Neural cell (in vitro differentiated cells): ENCODE data around the gene ACACA. TPM values are rescaled to one million over a fixed set of nuclear protein-coding genes. Genes with fewer than 3 reads are reported as not detected.

Source experiments
- H2AFZ ChIP-seq: fragments of 200-600, 300-800 bp; sonication (generic), shearing (Covaris generic); 2 replicates; pipeline ENCODE4 v1.6.0; 2014; ENCODE audit warnings: low read depth, mild to moderate bottlenecking, antibody characterized with exemption, low read length, moderate library complexity
- H3F3A ChIP-seq: fragments of 200-600 bp; shearing (Covaris generic); 2 replicates; pipeline ENCODE4 v1.6.1; 2016; ENCODE audit warnings: mild to moderate bottlenecking, moderate library complexity, mixed read lengths, antibody characterized with exemption, low read length; ENCODE audit not compliant: insufficient read depth, poor library complexity, severe bottlenecking
- H3K27ac ChIP-seq: fragments of 200-600, 300-800 bp; sonication (generic), shearing (Covaris generic); 2 replicates; pipeline ENCODE4 v1.5.1; 2014; ENCODE audit warnings: mild to moderate bottlenecking, low read length, moderate library complexity
- H3K27me3 ChIP-seq: fragments of 300-800, 200-600 bp; sonication (generic), shearing (Covaris generic); 2 replicates; pipeline ENCODE4 v1.6.0; 2014; ENCODE audit warnings: mild to moderate bottlenecking, low read depth, low read length, moderate library complexity; ENCODE audit not compliant: insufficient read depth
- H3K36me3 ChIP-seq: fragments of 300-800, 200-600 bp; sonication (generic), shearing (Covaris generic); 2 replicates; pipeline ENCODE4 v1.5.1; 2014; ENCODE audit warnings: mild to moderate bottlenecking, antibody characterized with exemption, low read length, moderate library complexity; ENCODE audit not compliant: insufficient read depth
- H3K4me2 ChIP-seq: fragments of 300-800, 200-600 bp; sonication (generic), shearing (Covaris generic); 2 replicates; pipeline ENCODE4 v1.6.0; 2014; ENCODE audit warnings: mild to moderate bottlenecking, low read length
- H3K4me3 ChIP-seq: fragments of 300-800, 200-600 bp; sonication (generic), shearing (Covaris generic); 2 replicates; pipeline ENCODE4 v1.5.1; 2014; ENCODE audit warnings: mild to moderate bottlenecking, low read length, moderate library complexity
- H3K79me2 ChIP-seq: fragments of 200-600 bp; shearing (Covaris generic); replicated peaks from 2 replicates; pipeline ENCODE4 v1.6.0; 2014; ENCODE audit warnings: mild to moderate bottlenecking, low read length, moderate library complexity; ENCODE audit not compliant: insufficient read depth
- H3K9ac ChIP-seq: fragments of 300-800, 200-600 bp; sonication (generic), shearing (Covaris generic); 2 replicates; pipeline ENCODE4 v1.6.1; 2016; ENCODE audit warnings: mild to moderate bottlenecking, low read length, mixed read lengths
- H3K9me2 ChIP-seq: fragments of 200-600 bp; shearing (Covaris generic); 2 replicates; pipeline ENCODE4 v1.6.1; 2016; ENCODE audit warnings: mild to moderate bottlenecking, low read length, mixed read lengths; ENCODE audit not compliant: insufficient read depth
- H3K9me3 ChIP-seq: fragments of 200-600, 300-800 bp; sonication (generic), shearing (Covaris generic); 2 replicates; pipeline ENCODE4 v1.6.1; 2016; ENCODE audit warnings: mild to moderate bottlenecking, mixed run types, low read length, moderate library complexity, mixed read lengths
- H4K20me1 ChIP-seq: fragments of 200-600 bp; shearing (Covaris generic); 2 replicates; pipeline ENCODE4 v1.6.1; 2016; ENCODE audit warnings: mild to moderate bottlenecking, mixed run types; ENCODE audit not compliant: insufficient read depth
- EP300 ChIP-seq: fragments of 450-650 bp; conservative IDR thresholded peaks from 2 replicates; pipeline ENCODE4 v1.6.1; 2014; ENCODE audit warnings: antibody characterized with exemption, mild to moderate bottlenecking, moderate library complexity; ENCODE audit not compliant: poor library complexity, severe bottlenecking
- EZH2 ChIP-seq: fragments of 200-600, 300-800 bp; shearing (Covaris generic), sonication (generic); IDR thresholded peaks from 2 replicates; pipeline ENCODE4 v1.6.1; 2014; ENCODE audit warnings: antibody characterized with exemption, low read length, borderline replicate concordance, mild to moderate bottlenecking; ENCODE audit not compliant: insufficient read depth, poor library complexity, severe bottlenecking
- MXI1 ChIP-seq: fragments of 450-650 bp; conservative IDR thresholded peaks from 2 replicates; pipeline ENCODE4 v1.6.1; 2014; ENCODE audit warnings: antibody characterized with exemption, mild to moderate bottlenecking; ENCODE audit not compliant: poor library complexity, severe bottlenecking
- POLR2AphosphoS5 ChIP-seq: IDR thresholded peaks from 2 replicates; pipeline ENCODE4 v1.6.1; 2012
- RAD21 ChIP-seq: fragments of 450-650 bp; conservative IDR thresholded peaks from 2 replicates; pipeline ENCODE4 v1.6.1; 2014; ENCODE audit warnings: antibody characterized with exemption, mild to moderate bottlenecking, moderate library complexity
- SMC3 ChIP-seq: fragments of 450-650 bp; conservative IDR thresholded peaks from 2 replicates; pipeline ENCODE4 v1.6.1; 2014; ENCODE audit warnings: antibody characterized with exemption, mild to moderate bottlenecking, moderate library complexity; ENCODE audit not compliant: poor library complexity
- TAF1 ChIP-seq: IDR thresholded peaks from 2 replicates; pipeline ENCODE4 v1.6.1; 2012; ENCODE audit warnings: low read depth
- polyA plus RNA-seq: library from polyadenylated mRNA; depleted of rRNA; stranded (reverse); fragments of >200 nt; gene quantifications from 2 replicates; pipeline ENCODE4 v1.2.3, GENCODE V29; 2014
- TF ChIP-seq, protein P1 (sequence below): fragments of 450-650 bp; IDR thresholded peaks from 2 replicates; pipeline ENCODE4 v1.5.1; 2014; ENCODE audit warnings: antibody characterized with exemption, mild to moderate bottlenecking, moderate library complexity; ENCODE audit not compliant: poor library complexity, severe bottlenecking
- TF ChIP-seq, protein P2 (sequence below): IDR thresholded peaks from 2 replicates; pipeline ENCODE4 v1.6.1; 2012; ENCODE audit warnings: borderline replicate concordance

ACACA gene
- polyA plus RNA-seq, 1 donor from 2014 or later: 38.4 TPM

DNA sequence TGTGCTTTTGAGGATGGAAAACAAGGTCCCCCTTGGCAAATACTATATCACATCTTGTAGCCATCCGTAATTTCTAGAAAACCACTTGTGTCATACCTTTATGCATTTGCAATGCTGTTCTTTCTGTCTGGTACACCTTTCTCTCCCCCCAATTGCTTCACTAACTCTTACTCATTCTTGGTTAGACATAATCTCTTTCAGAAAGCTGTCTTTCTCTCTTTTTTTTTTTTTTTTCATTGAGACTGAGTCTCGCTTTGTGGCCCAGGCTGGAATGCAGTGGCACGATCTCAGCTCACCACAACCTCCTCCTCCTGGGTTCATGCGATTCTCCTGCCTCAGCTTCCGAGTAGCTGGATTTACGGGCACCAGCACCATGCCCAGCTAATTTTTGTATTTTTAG is 125.8 kb downstream of the ACACA start:
- no peak for TF ChIP-seq TAF1
- TF ChIP-seq MXI1: no peak
- no peak for TF ChIP-seq EP300
- TF ChIP-seq, protein P1, sequence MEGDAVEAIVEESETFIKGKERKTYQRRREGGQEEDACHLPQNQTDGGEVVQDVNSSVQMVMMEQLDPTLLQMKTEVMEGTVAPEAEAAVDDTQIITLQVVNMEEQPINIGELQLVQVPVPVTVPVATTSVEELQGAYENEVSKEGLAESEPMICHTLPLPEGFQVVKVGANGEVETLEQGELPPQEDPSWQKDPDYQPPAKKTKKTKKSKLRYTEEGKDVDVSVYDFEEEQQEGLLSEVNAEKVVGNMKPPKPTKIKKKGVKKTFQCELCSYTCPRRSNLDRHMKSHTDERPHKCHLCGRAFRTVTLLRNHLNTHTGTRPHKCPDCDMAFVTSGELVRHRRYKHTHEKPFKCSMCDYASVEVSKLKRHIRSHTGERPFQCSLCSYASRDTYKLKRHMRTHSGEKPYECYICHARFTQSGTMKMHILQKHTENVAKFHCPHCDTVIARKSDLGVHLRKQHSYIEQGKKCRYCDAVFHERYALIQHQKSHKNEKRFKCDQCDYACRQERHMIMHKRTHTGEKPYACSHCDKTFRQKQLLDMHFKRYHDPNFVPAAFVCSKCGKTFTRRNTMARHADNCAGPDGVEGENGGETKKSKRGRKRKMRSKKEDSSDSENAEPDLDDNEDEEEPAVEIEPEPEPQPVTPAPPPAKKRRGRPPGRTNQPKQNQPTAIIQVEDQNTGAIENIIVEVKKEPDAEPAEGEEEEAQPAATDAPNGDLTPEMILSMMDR: no peak
- TF ChIP-seq, protein P2, sequence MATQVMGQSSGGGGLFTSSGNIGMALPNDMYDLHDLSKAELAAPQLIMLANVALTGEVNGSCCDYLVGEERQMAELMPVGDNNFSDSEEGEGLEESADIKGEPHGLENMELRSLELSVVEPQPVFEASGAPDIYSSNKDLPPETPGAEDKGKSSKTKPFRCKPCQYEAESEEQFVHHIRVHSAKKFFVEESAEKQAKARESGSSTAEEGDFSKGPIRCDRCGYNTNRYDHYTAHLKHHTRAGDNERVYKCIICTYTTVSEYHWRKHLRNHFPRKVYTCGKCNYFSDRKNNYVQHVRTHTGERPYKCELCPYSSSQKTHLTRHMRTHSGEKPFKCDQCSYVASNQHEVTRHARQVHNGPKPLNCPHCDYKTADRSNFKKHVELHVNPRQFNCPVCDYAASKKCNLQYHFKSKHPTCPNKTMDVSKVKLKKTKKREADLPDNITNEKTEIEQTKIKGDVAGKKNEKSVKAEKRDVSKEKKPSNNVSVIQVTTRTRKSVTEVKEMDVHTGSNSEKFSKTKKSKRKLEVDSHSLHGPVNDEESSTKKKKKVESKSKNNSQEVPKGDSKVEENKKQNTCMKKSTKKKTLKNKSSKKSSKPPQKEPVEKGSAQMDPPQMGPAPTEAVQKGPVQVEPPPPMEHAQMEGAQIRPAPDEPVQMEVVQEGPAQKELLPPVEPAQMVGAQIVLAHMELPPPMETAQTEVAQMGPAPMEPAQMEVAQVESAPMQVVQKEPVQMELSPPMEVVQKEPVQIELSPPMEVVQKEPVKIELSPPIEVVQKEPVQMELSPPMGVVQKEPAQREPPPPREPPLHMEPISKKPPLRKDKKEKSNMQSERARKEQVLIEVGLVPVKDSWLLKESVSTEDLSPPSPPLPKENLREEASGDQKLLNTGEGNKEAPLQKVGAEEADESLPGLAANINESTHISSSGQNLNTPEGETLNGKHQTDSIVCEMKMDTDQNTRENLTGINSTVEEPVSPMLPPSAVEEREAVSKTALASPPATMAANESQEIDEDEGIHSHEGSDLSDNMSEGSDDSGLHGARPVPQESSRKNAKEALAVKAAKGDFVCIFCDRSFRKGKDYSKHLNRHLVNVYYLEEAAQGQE: no peak
- no peak for TF ChIP-seq RAD21
- Histone ChIP-seq H2AFZ (no peak overlapping the region), H3K9me3 (no peaks in the 10 kb centered on the region), H3K27me3 (no peaks in the 10 kb centered on the region), H3K9me2 (no peaks in the 10 kb centered on the region), H3K9ac (no peak overlapping the region), H3K27ac (no peak overlapping the region), H3F3A (no peaks in the 10 kb centered on the region), H4K20me1 (no peaks in the 10 kb centered on the region), H3K4me2 (no peak overlapping the region), H3K4me3 (no peak overlapping the region), H3K79me2 (no peaks in the 10 kb centered on the region), H3K36me3 (peaks cover 6% of the 10 kb centered on the region)

DNA sequence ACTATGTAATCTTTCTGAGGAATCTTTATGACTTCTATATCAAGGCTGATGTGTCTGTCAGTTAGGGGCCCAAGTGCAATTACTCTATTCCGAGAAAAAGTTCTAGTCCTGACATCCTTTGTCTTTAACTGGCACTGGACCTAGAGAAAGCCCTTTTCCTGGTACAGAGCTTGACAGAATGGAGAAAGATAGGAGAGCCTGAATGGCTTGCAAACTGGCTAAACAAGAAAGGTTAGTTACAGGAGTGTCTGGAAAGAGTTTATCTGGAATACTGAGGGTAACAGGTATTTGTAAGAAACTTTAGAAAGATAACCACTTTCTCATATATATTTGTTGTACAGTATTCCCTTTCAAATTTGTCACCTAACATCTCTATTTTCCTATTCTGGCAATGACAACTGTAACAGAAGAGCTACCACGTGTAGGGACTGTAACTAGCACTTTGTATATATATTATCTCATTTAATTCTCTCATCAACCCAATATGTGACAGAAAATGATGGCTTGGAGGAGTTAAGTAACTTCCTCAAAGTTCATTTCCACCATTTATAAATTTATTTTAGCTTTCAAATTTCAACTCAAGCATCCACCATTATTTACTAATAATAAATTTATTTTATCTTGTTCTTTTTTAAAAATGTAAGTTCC is 128.3 kb downstream of the ACACA start:
- no peaks in the 10 kb centered on the region for H3K79me2 ChIP-seq
- no peak overlapping the region for H3K27ac ChIP-seq
- H3F3A ChIP-seq: no peaks in the 10 kb centered on the region
- TF ChIP-seq MXI1 (no peak), POLR2AphosphoS5 (no peak), EZH2 (no peak), RAD21 (no peak), EP300 (no peak), TAF1 (no peak), SMC3 (no peak)
- TF ChIP-seq, protein P1: no peak
- TF ChIP-seq, protein P2: no peak
- no peaks in the 10 kb centered on the region for H3K9me3 ChIP-seq
- no peaks in the 10 kb centered on the region for H4K20me1 ChIP-seq
- no peak overlapping the region for H3K4me2 ChIP-seq
- no peak overlapping the region for H2AFZ ChIP-seq
- no peaks in the 10 kb centered on the region for H3K9me2 ChIP-seq
- no peak overlapping the region for H3K9ac ChIP-seq
- no peaks in the 10 kb centered on the region for H3K27me3 ChIP-seq
- no peak overlapping the region for H3K4me3 ChIP-seq
- H3K36me3 ChIP-seq: peaks cover 6% of the 10 kb centered on the region
